Hematopoietic multipotent progenitor cell treated with erythropoietin and hydrocortisone succinate and interleukin-3 and kit ligand, for 4 days (in vitro differentiated cells): ENCODE data around the gene FOXP1.

Experiments
- DNase-seq: peaks from one replicate; pipeline ENCODE4 v3.0.0-alpha.2; 2015

The FOXP1 gene

DNA sequence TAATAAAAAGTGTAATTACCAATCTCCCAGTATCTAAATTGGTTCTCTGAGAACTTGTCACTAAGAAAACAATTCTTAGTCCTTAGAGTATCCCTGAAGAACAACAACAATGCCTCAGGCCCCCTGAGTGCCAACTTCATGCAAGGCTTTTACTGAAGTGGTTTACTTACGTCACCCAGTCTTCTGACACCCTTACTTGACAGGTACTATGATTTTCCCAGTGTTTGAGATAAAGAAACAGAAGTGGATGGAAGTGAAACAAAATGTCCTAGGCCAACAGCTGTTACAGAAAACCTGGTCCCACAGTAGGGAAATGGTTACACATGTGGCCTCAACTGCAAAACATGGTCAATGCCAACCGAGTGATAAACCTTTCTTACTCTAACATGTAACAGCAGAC lies 331.1 kb downstream of the FOXP1 start:
- no peak for DNase-seq

DNA sequence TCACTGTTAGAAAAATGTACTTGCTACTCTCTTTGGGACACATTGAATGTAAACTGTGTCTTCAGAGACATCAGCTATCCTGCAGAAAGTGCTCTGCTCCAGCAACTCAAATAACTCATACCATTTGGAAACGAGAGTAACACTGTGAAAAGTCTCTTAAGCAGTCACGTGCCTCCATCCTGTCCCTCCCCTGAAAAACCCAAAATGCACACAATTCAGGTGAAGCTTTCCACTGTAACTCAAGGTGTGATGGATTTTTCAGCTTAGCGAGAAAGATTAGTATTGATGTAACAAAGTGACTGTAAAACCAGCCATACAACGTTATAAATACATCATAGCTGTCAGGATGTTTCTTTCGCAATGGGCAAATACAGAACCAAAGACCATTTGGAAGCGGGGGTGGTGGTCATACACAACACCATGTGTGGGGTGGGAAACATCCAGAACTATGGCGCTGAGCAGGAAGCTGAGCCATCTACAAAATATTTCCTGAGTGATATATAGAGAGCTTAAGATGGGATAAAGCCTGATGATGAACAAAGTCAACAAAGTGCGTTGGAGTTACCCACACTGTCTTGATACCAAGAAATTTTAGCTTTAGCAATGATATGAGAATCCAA lies 332.3 kb downstream of the FOXP1 start:
- DNase-seq = peak; percentile 19

DNA sequence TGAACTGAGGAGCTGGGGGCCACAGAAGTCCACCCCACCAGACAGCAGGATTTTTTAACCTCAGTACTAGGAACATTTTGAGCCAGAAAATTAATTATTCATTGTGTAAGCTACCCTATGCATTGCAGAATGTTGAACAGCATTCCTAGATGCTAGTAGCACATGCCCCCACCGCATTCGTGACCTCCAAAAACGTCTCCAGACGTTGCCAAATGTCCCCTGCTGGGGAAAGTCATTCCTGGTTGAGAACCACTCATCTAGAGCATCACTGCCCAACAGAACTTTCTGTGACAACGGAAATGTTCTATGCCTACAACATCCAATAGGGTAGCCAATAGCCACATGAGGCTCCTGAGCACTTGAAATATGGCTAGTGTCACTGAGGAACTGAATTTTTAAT lies 333.5 kb downstream of the FOXP1 start:
- DNase-seq = no peak

DNA sequence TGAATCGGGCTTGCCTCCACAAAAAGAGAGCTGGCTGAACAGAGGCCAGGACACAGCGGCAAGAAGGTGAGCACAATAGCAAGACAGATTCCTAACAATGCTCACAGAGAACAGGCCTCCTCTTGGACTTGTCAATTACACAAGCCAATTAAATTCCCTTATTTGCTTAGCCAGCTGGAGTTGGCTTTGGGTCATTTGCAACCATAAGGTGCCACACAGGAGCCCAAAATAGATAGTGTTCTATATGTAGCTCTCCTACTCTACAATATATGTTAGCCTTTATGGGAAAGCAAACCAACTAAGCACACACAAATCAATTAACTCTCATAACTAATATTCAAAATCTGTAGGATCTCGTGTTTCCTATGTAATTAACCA lies 335.6 kb downstream of the FOXP1 start:
- no peak for DNase-seq

DNA sequence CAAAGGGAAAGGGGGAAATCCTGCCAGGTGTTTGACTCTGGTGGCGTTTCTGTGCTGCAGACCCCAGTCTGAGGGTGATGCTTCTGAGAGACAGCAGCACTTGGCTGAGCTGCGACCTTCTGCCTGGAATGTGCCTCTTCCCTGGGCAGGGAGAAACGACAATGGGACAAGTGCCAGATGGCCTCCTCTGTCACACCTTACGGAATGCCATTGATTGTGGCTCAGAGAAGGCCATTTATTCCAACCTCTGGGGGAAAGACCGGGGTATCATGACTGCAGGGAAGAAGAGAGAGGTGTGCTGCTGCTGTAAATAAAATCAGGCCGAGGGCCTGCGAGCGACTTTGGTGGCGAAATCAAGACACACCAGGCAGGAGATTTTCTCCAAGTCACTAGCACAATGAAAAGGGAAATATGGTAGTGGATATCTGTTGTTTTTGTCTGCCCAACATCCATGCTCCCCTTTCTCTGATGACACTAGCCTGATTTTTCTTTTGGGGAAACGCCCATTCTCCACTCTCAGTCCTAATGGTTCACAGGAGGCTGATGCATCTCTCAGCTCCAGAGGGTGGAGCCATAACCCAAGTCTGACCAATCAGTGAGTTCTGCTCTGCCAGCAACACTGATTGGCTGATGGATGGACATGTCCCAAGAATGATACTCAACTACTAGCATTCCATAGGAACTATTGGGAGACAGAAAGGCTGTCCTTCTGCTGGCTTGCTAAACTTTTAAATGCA lies 336.1 kb downstream of the FOXP1 start:
- peak; percentile 42 for DNase-seq

DNA sequence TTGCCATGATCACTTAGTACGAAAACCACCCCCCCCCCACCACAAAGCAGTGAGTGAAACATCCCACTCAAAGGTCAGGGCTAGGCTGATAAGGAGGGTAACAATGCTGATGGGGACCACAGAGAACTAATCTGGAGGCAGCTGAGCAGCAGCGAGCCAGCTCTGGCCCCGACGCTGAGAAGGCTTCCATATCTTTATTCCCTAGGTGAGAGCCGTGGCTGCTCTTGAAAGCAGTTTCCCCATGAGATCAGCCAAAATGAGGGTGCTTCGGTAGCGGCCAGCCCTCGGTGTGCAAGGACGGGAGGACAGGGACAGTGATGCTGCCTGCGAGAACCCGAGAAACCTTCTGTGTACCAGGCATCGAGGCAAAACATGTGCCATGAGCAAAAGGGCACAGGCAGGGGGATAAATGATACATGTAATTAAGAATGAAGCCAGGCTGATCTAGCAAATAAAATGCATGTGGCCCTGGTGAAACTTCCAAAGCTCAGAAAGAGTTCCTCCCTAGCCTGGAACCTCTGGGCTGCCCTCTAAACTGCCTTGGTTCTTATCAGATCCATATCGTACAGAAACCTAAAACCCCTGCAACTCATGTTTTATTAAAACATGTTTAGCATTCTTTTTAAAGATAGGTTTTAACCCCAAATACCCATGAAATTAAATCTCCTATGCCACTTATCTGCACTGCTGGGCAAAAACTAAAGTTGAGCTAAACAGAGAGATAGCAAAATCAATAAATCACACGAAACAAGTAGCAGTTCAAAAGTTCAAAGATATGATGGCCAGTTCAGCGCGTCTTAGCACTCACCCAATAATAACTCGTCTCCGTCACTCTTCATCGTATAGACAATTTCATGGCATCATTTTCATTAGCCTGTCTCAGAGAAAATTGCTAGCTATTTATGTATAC lies 337.3 kb downstream of the FOXP1 start:
- peak; percentile 86 for DNase-seq

DNA sequence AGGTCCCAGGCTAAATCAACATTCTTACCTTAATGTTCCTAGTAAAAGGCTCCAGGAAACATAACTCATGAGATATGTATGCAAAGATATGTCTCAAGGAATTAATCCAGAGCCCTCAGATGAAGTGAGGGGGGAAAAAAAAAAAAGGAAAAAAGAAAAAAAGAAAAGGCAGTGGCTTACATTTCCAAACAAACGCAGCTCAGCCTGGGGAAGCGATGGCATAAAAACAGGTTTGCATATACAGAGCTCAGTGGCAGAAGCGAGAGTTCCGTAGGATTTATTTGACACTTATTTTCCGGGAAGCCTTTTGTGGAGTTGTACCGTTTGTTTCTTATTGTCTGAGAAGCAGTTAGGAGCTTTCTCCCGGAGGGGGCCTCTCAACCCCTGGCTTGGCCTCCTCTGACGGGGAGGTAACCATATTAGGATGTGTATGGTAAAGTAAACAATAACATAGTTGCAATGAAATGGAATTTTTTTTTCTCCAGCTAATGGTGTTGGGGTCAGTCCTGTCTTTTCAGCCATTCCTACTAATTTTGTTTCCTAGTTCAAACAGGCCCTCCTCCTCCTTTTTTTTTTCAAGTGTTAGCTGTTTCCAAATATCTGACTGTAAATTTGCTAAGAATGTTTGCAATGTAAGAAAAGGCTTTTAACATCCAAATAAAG lies 338.6 kb downstream of the FOXP1 start:
- DNase-seq = no peak

DNA sequence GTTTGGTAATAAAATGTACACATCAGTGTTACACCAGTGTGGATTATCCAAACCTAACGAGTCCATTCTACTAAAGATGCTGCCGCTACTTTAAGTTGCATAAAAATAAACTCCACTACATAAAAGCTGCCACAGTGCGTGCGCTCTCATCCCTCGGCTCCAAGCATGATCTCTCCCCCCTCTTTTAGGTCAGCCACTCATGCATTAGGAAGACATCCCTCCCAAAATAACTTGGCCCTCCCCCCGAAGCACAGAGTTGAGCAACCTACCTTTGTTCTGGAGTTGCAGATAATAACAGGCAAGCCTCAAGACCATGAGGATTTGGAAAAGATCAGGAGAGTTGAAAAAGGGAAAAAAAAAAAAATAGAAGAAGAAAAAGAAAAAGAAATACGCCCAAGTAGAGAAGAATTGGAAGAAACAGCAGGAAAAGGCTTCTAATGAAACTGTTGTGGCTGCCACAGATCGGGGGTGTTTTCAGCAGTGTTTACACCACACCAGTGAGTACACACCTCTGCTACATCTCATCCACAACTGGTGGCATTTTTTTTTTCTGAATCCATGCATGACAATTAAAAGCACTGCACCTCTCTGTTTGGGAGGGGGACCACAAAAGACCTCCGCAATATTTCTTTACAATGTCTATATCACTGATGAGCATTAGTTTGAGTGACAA lies 339.2 kb downstream of the FOXP1 start:
- DNase-seq = no peak

DNA sequence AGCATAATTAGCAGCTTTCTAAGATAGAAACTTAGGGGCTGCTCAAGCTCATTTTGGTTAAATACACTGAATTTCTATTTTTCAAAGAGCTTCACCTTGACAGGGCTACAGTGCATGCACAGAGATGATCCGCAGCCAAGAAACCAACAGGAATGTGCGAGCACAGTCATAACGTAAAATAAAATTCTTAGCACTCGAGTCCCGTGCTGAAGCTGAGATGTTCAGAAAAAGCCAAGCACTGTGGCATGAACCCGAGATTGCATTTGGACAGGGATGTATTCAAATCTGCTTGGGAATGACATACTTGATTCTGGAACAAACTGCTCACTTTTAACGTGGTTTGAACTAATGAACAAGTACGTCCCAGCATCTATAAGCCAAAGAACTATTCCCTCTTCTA lies 340.3 kb downstream of the FOXP1 start:
- no peak for DNase-seq

DNA sequence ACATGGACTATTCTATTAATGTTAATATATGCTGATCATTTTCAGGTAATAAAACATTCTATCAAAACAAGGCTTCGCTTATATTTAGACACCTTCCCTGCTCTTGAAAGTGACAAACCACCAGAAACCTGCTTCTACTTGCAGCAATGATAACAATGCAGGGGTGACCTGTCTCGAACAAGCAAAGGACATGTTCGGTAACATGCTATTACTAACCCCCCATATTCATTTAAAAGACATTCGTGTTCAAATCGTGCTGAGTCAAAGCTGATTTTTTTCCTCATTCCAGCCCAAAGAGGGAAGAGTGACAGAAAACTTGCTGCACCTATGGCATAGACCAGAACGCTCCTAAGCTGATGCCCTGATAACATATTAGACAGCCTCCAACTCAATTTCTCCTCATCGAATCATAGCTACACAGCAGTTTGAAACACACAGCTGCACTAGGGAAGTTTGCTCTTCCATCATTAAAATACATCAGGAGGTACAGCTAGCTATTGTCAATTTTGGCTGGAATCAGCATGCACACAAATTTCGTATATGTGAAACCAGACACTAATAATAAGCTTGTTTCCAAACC lies 341.5 kb downstream of the FOXP1 start:
- DNase-seq = no peak

DNA sequence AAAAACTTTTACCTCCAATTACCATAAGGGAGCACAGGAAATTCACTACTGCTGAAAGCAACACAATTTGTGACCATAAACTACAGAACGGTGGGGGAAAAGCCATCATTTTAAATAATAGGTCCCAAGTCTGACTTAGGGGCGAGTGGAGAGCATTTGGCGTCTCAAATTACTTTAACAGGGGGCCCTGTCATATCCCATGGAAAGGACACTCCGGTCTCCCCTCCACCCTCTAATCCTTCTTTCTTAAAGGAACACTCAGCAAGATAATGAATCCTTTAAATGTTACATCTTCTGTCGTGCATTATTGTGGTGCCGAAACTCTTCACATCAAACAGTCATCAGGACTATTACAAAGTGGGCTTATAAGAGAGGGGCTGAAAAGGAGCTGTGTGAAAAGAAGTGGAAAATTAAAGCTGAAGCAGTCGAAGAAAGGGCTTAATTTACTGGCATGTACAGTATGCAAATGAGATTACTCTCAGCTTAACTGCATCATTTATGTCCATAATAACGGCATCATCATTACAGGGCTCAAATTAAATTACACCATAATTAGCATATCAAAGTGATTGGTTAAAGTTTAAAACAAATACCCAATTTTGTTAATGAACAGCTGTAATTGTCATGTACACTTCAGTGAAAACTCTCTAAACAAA lies 342.2 kb downstream of the FOXP1 start:
- DNase-seq = no peak

DNA sequence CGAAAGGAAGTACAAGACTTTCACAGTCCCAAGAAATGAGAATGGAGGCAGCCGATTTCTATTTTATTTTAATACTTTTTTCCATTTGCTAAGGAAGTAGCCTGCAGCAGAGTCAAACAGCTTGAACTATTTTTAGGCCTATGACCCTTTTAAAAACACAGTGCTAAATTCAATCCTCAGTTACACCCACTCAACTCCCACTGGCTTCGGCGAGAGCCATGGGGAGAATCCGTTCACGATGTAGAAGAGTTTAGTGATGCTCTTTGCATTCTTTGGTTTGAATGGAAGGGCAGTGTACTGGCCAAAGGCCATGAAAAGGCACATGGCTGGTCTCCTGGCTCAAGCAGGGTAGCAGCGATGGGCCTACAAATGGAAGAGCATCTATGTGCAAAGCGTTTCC lies 343.5 kb downstream of the FOXP1 start:
- no peak for DNase-seq

DNA sequence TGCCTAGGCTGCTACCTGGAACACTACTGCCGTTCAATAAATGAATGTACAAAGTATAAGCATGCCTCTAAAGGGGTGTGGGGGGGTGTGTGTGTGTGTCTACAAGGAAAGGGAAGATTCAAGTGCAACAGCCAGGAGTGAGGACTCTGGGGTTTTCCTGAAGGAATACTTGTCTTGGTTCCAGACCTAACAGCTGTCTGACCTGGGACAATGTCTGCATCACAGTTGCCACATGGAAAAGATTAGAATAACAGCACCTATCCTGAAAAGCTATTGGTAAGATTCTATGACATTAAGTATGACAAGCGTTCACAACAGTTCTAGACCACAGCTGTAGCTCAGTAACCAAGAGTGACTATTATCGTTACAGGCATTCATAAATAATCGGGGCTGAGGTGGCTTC lies 345.2 kb downstream of the FOXP1 start:
- DNase-seq = no peak

DNA sequence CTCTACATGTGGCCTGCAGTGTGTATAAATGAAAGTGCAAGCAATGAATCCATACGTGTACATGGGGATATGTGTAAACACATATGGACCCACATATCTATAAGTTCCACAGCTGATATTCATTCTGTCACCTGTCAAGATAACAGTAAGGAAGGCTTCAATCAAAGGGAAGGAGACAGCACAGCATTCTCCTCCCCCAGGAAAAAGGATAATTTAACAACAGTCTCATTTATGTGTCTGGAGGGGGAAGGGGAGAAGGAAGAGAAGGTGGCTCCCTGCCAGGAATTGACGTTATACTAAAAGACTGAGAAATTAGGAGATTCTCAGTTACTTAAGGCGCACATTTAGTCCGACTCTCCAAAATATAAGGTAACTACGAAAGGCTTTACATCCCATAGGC lies 345.9 kb downstream of the FOXP1 start:
- no peak for DNase-seq

DNA sequence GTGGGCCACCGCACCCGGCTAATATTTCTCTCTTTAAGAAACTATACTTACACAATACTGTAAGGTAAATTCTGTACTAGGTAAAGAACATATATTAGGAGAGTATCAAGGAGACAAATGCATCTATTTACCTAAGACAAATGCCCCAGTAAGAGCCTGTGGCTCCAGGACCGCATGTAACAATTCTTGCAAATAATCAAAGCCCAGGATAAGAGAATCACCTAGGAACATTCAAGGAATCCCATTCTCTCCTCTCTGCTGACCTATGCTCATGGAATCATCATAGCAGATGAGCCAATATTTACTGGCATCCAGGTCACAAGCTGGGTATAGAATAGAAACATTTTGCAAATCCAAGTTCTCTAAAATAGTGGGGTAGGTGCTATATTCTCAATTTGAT lies 347.7 kb downstream of the FOXP1 start:
- no peak for DNase-seq

DNA sequence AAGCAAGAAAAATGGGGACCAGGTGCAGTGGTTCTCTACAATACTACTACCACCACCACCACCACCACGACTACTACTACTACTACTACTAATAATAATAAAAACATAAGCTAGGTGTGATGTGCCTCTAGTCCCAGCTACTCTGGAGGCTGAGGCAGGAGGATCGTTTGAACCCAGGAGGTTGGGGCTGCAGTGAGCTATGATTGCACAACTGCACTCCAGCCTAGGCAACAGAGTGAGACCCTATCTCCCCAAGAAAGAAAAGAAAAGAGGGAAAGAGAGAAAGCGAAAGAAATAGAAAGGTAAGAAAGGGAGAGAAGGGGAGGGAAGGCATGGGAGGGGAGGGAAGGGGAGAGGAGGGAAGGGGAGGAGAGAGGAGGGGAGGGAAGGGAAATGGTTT lies 350.6 kb downstream of the FOXP1 start:
- DNase-seq = no peak

DNA sequence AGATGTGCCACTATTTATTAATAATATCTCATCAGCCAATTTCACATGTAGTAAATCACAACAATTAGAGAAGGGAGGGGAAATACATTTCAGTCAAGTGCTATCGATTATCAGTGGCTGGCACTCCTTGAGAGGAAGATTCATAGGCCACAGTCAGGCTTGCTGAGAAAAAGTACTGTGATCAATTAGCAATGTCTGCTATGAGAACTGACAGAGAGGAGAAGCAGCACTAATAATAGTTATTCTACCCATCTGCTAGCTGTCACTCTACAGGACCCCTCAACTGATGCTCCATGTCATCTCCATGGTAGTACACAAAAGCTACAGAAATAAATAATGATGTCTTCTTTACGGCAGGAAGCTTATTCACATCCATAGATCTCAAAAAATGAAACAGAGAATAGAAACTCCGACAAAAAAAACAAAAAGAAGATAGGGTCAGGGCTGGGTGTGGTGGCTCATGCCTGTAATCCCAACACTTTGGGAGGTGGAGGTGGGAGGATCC lies 351.3 kb downstream of the FOXP1 start:
- DNase-seq = no peak

DNA sequence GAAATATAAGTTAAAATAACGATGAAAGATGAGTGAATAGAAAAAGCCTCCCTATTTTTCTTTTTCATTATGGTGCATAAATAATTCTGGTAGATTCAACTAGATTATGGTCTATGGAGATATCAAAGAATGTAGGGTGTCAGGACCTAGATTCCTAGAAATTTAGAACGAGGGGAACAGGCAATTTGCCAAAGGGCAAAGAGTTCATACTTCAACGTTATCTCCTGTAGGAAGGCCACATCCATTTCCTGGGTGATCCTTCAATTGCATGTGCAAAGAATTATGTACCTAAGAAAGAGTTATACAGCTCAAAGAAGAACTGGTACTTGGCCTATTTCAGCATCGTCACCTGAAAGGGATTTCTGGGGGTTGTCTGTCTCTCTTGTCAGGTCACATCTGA lies 351.8 kb downstream of the FOXP1 start:
- DNase-seq = no peak

DNA sequence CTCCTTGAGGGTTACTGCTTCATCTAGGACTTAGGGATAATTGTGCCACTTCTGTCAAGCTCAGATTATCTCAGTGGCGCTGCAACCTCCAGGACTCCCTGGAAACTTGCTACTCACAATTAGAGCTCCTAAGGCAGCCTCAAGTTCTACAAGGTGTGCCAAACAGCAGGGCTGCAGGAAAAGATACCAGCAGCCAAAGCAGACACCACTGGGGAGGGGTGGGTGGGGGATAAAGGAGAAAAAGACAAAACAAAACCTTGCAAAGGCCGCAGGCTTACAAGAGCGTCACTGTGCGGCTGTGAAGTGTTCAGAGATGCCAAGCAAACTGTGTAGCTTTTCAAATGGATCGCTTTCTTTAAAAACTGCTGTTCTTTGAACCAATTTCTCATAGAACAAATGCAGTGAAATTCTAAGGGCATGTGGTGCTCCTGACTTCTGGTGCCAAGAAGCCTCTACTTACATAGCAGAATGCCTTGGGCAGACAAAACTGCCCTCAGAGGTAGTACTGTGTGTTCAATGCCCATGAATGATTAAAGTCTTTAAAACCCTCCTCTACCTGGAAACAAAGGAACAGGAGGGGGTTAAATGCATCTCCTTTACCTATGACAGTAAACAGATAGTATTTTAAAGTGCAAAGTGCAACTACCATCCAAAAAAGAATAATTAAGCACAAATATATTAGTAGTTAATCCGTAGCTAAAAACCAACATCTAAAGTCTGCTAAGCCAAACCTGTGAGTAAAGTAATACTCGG lies 353.4 kb downstream of the FOXP1 start:
- DNase-seq = peak; percentile 53

DNA sequence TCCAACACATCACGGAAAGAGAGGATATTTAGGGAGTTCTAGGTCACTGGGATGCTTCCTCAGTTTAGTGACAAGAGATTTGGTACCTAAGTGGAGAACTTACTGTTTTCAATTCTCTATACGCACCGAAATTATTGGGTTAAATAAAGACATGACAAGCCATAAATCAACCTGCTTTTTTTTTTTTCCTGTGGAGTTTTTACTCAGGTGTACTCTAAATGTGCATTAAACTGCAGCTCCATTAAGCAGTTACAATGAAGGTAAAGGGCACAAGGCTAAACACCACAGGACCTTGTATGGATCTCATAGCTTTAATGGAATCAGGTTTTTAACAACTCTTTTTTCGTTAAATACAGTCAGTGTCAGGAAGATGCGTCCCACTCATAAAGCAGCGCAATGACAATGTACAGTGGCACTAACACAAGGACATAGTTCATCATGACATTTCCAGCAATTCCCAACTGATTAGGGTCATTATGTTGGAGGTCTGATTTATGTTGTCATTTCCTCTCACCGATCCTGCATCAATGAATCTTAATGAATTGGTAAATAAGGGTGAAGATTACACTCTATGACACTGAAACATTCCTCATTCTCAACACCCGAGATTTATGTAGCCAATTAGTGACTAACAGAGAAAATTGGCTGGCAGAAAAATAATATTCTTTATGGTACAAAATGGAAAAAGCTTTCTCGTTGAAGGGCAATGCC lies 355.2 kb downstream of the FOXP1 start:
- DNase-seq = no peak
